Embryonic facial prominence (tissue), 1 donor: ENCODE data around the gene IGF2BP1.
"Not testable (repeated sequence)": the region's sequence is repeated elsewhere in the genome, so short reads cannot be mapped to it uniquely, and the experiment has no call there.

Source experiments
- DNase-seq: peaks from one replicate; pipeline ENCODE4 v3.0.0-alpha.2; 2016; ENCODE audit errors: extremely low spot score

The IGF2BP1 gene

DNA sequence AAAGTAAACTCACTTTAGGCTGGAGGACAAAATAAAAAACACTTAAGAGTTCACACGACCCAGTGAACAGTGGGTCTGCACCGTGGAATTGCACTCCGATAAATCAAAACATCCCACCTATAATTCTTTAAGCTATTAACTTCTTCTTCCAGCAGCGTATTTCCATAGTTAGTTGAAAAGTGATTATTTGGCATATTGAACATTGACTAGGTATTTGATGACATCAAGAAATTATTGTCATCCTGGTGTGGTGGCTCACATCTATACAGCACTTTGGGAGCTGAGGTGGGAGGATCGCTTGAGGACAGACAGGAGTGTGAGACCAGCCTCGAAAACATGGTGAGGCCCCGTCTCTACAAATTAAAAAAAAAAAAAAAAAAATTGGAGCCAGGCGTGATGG, 23.4 kb downstream of the IGF2BP1 start:
- DNase-seq = no peak

DNA sequence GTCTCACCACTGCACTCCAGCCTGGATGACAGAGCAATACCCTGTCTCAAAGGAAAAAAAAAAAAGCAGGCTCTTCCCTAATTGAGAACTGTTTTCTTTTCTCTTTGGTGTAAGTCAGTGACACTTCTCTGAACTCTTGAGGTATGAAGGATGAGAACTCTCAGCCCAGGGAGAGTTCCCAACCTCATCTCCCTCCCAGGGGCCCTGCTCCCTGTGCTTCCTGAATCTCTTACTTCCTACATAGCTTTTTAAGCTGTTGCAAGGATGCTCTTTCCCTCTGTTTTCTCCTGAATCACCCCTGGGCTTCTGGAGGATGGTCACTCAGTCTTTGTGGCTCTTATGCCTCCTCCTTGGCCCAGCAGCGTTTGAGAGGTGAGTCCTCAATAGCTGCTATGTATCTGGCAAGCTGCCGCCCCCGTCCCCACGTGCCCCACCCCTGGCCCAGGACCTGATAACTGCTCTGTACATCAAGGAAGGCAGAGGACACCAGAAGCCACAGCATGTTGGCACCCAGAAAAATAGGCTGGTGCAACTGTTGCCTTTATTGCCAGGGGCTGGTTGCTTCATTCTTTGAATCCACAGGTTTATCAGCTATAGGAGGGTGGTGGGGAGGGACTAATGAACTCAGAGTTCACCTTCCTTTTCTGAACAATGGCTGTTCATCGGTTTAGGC, 24.0 kb downstream of the IGF2BP1 start:
- DNase-seq = no peak

DNA sequence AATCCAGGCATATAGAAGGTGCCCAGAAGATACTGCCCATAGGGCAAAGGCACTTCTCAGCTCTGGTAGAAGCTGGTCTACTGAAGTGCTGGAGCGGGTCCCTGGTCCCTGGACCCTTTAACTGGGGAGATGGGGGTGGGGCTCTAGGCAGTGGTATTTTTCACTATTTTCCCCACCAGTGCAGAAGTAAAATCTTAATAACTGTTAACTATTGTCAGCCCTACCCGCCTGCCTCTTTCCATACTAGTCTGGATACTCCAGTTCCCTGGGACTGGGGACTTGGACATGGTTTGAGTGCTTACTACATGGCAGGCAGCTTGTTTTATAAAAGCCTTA, 24.6 kb downstream of the IGF2BP1 start:
- DNase-seq = no peak

DNA sequence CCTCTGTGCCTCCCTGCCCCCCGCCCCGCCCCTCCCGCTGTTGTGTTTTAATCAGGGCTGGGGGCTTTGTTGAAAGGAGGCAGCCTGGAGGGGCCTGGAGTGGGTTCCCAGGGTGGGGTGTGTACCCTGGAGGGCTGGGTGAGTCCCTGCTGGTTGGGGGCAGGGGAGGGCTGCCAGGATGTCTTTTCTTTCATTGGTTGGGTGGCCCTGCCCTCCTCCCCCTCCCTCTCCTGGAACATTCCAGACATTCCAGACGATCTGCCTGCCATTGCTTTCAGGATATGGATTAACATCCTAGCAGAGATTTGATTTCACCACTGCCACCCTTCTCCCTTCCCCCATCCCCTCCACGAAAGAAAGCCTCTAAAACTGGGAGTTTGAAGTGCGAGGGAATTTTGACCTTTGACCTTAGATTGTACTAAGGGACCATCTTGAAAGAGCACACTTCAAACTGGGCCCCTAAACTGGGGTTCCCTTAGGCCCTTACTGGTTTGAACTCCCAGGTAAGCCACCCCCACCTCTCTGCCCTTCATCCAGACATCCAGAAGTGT, 25.3 kb downstream of the IGF2BP1 start:
- no peak for DNase-seq

DNA sequence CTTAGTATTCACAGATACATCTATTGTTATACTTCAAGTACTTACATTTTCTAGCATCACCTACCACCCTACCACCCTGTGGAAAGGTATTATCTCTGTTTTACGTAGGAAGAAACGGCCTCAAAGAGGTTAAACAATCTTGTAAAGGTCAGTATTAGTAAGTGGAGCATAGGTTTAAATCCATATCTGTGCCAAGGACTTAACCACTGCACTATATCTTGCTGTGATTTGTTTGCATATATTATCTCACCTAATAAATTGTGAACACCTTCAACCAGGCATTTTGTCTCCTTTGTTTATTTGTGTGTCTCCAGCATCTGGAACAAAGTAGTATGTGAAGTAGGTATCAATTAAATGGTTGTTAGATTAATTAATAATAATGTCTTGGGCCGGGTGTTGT, 27.3 kb downstream of the IGF2BP1 start:
- DNase-seq = no peak

DNA sequence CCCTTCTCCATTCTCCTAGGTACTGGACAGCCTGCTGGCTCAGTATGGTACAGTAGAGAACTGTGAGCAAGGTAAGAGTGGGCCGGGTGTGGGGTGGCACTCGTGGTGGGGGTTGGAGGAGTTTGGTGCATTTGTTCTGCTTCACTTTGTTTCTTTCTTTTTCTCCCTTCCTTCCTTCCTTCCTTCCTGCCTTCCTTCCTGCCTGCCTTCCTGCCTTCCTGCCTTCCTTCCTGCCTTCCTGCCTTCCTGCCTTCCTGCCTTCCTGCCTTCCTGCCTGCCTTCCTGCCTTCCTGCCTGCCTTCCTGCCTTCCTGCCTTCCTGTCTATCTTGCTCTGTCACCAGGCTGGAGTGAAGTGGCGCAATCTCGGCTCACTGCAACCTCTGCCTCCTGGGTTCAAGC, 29.3 kb downstream of the IGF2BP1 start:
- DNase-seq = not testable (repeated sequence)

DNA sequence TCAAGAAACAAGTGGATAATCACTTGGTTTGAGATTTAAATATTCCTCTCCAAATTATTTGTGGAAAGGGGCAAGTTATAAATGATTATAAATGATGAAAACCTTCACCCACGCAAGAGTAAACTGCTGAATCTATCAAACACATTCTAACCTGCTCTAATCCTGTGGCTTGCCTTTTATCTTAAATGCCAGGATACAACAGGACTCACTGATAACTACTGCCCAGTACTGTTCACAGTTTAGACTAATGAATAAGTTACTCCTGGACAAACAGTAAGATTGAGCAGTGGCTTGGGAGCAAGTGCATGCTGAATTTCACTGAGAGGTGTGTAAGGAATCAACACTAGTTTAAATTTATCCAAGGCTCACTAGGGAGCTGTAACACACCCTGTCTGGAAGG, 31.1 kb downstream of the IGF2BP1 start:
- no peak for DNase-seq

DNA sequence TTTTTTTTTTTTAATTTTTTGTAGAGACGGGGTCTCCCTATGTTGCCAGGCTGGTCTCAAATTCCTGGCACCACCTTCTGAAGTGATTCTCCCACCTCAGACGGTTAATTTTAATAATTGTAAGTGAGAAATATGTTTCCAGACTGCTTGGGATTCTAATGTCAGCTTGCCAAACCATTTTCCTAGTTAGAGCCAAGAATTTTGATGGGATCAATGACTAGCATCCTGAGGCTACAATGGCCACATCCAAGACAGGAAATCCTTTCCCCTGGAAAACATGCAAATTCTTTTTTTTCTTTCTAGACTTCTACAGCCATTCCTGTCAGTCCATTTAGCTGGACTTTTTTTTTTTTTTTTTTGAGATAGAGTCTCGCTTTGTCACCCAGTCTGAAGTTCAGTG, 32.6 kb downstream of the IGF2BP1 start:
- no peak for DNase-seq

DNA sequence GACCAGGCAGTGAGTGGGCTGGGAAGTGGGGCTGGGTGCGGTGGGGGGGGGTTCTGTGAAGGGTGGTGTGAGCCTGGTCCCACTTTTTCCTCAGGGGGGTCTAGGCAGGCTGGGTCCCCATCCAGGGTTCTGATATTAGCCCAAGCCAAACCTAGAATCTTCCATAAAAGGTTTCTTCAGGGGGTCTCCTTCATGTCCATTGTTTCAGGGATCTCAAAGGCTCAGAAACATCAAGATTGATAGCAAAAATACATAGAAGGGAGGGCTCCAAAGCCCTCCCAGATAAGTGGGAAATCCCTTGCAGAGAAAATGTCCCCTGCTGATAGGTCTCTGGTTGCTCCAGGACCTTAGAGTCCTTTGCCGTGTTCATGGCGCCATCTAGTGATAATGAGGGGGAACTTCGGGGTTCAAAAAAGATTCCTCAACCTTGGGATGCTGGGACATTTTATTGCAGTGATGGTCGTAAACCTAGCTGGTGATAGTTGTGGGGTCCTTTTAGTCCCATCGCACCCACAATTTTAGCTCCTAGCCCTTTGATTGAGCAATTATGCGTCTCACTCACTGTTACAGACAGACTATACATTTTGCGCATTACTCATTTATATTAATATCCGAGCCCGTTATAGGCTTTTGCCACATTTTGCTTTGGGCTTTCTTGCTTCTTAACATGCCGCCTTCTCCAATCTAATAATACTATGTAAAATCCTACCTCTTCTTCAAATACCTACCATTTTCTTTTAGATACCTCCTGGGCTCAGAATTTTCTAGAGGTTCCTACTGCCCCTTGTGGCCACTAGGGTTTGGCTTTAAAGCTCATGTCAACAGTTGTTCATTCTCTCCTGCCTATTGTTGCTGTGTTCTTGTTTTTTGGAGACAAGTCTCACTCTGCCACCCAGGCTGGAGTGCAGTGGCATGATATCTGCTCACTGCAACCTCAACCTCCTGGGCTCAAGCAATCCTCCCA, 35.1 kb downstream of the IGF2BP1 start:
- peak; percentile 64 for DNase-seq

DNA sequence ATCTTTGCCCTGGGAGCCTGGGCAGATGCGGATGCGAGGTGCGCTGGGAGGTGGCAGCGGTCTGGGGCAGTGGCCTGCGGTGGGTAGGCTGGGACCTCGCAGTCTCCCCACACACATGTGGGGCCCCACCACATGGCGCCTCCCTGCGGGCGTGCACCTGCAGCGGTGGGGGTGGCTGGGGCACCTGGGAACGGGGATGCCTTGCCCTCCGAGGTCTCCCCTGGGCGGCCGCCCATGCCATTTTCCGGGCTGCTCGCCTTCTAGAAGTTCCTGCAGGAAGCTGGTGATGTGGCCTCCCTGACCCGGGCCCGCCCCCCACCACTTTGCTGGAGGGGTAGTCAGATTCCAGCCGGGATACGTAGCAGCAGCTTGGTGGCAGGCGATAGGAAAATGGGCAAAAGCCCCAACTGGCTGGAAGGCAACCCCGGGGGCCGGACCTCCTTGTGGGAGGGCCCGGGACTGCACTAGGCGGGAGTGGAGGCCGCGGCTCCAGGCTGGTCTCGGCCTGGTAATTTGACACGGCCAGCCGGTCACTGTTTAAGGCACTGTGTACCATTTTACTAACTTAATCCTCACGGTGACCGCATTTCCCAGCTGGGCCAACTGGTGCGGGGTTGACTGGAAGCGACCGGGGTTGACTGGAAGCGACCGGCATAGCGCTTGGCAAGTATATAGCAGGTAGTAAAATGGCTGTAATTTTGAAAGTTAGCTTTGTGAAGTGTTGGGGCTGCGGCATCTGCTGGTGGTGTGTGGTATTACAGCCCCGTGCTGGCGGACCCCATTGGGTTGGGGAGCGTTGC, 38.5 kb downstream of the IGF2BP1 start:
- no peak for DNase-seq

DNA sequence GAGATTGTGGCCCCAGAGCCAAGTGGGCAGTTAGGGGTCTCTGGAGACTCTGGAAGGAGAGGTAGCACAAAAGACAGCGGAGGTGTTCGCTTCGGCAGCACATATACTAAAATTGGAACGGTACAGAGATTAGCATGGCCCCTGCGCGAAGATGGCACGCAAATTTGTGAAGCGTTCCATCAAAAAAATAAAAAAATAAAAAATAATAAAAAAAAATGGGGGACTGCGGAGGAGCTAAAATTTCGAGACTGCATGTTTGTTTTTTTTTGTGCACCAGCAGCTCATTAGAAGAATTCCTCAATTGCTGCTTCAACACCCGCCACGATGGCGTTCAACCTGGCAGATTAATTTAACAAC, 39.1 kb downstream of the IGF2BP1 start:
- no peak for DNase-seq

DNA sequence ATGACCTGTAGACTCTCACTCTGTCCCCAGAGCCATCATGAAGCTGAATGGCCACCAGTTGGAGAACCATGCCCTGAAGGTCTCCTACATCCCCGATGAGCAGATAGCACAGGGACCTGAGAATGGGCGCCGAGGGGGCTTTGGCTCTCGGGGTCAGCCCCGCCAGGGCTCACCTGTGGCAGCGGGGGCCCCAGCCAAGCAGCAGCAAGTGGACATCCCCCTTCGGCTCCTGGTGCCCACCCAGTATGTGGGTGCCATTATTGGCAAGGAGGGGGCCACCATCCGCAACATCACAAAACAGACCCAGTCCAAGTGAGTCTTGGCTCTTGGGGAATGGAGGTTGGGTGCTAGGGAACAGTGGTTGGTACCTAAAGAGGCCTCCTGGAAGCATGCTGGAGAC, 41.0 kb downstream of the IGF2BP1 start:
- no peak for DNase-seq

DNA sequence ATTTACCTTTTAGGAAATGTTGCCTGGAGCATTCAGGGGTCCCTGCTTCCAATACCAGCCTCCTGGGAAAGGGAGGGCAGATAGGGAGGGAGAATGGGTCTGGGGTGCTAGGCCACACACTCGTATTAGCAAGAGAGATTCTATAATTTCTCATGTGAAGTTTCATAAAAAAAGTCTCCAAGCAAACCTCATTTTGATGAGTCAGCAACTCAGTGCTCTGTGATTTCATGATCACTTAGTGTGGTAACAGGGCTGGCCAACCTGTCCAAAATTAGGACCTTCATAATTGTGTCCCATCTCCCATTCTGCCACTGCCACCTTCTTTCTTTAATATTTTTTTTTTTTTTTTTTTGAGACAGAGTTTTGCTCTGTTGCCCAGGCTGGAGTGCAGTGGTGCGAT, 41.4 kb downstream of the IGF2BP1 start:
- no peak for DNase-seq

DNA sequence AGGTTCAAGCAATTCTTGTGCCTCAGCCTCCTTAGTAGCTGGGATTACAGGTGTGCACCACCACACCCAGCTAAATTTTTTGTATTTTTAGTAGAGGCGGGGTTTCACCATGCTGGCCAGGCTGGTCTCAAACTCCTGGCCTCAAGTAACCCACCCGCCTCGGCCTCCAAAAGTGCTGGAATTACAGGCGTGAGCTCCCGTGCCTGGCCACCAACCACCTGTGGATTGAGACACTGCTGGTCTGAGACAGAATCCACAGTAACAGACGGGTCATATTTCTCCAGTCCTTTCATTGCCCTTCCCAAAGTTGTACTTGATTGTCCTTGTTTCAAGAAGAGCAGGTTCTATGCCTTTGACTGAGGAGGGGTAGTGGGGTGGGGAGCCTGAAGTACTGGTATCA, 42.3 kb downstream of the IGF2BP1 start:
- not testable (repeated sequence) for DNase-seq

DNA sequence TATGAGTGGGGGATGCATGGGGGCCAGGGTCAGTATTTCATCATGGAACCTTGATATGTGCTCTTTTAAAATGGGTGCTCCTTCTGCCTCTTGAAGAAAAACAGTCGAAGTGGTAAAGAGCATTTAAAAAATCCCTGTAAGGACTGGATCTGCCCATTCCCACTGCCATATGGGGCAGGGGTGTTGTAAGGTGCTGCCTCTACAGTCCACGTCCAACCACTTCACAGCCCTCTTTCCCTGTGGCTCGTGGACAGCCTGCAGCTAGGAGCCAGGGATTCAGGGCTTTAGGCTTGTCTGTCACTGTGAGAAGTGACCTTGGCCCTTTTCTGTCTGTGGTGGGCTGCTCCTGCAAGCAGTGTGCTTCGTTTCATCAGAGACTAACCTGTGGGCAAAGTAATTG, 44.3 kb downstream of the IGF2BP1 start:
- no peak for DNase-seq

DNA sequence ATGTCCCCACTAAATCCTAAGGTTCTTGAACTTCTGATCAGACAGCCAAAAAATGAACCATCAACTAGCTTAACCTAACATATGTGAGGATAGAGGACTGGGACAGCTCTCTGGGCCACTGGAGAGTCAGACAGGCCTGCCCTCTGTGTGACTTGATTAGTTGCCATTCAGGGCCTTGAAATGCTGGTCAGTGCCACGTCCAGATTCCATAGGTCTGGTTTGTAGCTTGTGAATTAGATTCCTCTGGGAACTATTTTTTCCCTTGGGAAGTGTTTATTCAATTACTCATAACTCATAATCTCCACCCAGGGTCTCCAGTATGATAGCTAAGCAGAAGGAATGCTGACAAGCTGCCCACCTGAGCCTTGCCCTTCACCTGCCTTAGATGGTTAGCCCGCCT, 48.2 kb downstream of the IGF2BP1 start:
- DNase-seq = no peak

DNA sequence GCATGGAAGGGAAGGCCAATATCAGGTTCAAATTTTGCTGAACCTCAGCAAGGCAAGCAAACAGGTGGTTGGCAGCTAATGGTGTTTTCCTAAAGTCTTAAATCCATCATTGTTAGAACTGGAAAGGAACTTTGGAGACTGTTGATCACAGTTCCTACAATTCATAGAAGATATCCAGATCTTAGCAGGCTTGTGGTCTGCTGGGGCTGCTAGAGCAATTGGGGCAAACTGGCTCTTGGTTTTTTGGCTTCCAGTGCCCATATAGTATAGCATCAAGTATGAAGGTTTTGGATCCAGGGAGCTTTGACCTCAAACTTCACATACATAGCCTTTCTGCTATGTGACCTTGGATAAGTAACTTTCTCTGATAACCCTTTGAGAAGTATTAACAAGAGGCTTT, 49.7 kb downstream of the IGF2BP1 start:
- DNase-seq = no peak

DNA sequence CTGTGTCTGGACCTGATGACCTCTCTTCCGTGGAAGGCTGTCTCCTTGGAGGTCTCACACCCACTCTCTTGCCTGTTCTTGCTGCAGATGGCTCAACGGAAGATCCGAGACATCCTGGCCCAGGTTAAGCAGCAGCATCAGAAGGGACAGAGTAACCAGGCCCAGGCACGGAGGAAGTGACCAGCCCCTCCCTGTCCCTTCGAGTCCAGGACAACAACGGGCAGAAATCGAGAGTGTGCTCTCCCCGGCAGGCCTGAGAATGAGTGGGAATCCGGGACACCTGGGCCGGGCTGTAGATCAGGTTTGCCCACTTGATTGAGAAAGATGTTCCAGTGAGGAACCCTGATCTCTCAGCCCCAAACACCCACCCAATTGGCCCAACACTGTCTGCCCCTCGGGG, 52.1 kb downstream of the IGF2BP1 start:
- DNase-seq = no peak

DNA sequence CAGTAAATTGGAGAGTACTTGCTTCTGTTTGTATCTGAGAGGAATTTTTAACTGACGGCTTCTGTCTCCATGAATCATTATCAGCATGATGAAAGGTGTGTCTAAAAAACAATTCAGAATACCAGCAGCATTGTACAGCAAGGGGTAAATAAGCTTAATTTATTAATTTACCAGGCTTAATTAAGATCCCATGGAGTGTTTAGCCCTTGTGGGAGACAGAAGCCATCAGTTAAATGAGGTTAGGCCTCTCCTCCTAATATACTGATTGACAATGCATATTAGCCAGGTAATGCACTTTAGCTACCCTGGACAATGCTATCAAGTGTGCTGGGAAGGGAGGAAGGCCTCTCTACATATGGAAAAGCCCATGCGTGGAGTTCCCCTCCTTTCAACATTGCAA, 53.4 kb downstream of the IGF2BP1 start:
- no peak for DNase-seq

DNA sequence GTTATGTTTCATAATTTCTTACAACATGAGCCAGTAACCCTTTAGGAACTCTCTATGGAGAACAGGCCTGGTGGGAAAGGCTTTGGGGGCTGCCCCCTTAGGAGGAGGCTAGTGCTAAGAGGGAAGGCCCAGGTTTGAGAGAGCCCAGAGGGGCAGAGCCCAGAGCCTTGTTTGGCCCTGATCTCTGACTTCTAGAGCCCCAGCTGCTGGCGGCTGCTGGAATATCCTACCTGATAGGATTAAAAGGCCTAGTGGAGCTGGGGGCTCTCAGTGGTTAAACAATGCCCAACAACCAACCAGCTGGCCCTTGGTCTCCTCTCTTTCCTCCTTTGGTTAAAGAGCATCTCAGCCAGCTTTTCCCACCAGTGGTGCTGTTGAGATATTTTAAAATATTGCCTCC, 54.1 kb downstream of the IGF2BP1 start:
- no peak for DNase-seq

DNA sequence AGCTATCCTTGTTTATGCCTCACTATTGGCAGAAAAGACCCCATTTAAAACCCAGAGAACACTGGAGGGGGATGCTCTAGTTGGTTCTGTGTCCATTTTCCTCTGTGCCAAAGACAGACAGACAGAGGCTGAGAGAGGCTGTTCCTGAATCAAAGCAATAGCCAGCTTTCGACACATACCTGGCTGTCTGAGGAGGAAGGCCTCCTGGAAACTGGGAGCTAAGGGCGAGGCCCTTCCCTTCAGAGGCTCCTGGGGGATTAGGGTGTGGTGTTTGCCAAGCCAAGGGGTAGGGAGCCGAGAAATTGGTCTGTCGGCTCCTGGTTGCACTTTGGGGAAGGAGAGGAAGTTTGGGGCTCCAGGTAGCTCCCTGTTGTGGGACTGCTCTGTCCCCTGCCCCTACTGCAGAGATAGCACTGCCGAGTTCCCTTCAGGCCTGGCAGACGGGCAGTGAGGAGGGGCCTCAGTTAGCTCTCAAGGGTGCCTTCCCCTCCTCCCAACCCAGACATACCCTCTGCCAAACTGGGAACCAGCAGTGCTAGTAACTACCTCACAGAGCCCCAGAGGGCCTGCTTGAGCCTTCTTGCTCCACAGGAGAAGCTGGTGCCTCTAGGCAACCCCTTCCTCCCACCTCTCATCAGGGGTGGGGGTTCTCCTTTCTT, 56.1 kb downstream of the IGF2BP1 start:
- DNase-seq = no peak
